GM06990 (cell line): ENCODE results near the gene ERC1.
"Not testable (repeated sequence)": the region's sequence is repeated elsewhere in the genome, so short reads cannot be mapped to it uniquely, and the experiment has no call there.

Source experiments
- DNase-seq: peaks from one replicate; pipeline ENCODE4 v3.0.0-alpha.2; 2011; ENCODE audit not compliant: insufficient read length; ENCODE audit errors: extremely low read depth
- H3K27me3 ChIP-seq: replicated peaks from 2 replicates; pipeline ENCODE4 v1.6.0; 2011; ENCODE audit warnings: low read length; ENCODE audit not compliant: control insufficient read depth, insufficient read depth
- H3K36me3 ChIP-seq: 2 replicates; pipeline ENCODE4 v1.5.1; 2011; ENCODE audit warnings: low read length; ENCODE audit not compliant: control insufficient read depth, insufficient read depth
- H3K4me3 ChIP-seq: replicated peaks from 2 replicates; pipeline ENCODE4 v1.5.1; 2011; ENCODE audit warnings: low read depth, mild to moderate bottlenecking, control low read depth, low read length
- TF ChIP-seq, protein P1 (sequence below): IDR thresholded peaks from 2 replicates; pipeline ENCODE4 v1.5.1; 2011; ENCODE audit warnings: low read length, control low read depth, mild to moderate bottlenecking, inconsistent platforms; ENCODE audit not compliant: insufficient read depth, poor library complexity, severe bottlenecking

Gene ERC1

DNA sequence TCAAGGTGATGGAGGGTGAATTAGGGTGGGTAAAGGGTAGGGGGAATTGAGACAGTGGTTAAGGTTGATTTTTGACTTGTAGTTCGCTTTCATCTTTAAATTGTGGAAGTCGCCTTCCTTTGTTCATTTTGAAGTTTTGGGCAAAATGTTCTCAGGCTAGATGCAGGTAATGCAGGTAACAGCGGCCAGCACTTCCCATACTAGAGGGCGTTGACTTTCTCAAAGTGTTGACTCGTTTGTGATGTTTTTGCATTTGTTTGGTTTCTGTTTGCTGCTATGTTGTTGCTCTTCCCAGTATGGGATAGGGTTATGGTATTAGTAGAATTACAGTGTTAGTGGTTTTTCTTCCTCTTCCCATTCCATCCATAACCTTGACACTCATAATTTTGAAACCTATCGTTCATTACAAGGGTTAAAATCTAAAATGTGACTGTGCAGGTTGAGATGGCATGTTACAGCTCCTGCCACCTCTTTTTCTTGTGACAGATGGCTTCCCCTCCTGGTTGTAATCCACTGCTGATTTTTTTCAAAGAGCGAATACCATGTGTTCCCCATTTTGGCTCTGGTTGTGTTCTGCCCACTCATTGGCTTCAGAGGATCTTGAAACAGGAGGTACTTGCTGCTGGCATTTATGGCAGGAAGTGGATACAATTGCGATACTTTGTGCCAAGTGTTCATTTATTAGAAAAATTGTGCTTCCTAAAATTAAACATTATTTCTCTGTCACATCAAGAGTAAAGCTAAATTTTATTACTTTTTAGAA lies 57.1 kb downstream of the ERC1 start:
- Histone ChIP-seq H3K4me3 (no peak overlapping the region), H3K36me3 (no peaks in the 10 kb centered on the region), H3K27me3 (no peaks in the 10 kb centered on the region)
- TF ChIP-seq, protein P1, sequence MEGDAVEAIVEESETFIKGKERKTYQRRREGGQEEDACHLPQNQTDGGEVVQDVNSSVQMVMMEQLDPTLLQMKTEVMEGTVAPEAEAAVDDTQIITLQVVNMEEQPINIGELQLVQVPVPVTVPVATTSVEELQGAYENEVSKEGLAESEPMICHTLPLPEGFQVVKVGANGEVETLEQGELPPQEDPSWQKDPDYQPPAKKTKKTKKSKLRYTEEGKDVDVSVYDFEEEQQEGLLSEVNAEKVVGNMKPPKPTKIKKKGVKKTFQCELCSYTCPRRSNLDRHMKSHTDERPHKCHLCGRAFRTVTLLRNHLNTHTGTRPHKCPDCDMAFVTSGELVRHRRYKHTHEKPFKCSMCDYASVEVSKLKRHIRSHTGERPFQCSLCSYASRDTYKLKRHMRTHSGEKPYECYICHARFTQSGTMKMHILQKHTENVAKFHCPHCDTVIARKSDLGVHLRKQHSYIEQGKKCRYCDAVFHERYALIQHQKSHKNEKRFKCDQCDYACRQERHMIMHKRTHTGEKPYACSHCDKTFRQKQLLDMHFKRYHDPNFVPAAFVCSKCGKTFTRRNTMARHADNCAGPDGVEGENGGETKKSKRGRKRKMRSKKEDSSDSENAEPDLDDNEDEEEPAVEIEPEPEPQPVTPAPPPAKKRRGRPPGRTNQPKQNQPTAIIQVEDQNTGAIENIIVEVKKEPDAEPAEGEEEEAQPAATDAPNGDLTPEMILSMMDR: no peak
- no peak for DNase-seq

- Histone ChIP-seq H3K27me3 (no peaks in the 10 kb centered on the region), H3K4me3 (no peak overlapping the region)
- DNase-seq: no peak
Measured at GRCh38 chr12:1050059-1050707, 59.2 kb downstream of the ERC1 start.

GRCh38 chr12:1051672-1052071 lies 60.6 kb downstream of the ERC1 start:
- not testable (repeated sequence) for DNase-seq, H3K27me3 ChIP-seq, H3K4me3 ChIP-seq, H3K36me3 ChIP-seq

More at GRCh38 chr12:1050059-1050707, 59.2 kb downstream of the ERC1 start:
- no peaks in the 10 kb centered on the region for H3K36me3 ChIP-seq
- TF ChIP-seq, protein P1: no peak

DNA sequence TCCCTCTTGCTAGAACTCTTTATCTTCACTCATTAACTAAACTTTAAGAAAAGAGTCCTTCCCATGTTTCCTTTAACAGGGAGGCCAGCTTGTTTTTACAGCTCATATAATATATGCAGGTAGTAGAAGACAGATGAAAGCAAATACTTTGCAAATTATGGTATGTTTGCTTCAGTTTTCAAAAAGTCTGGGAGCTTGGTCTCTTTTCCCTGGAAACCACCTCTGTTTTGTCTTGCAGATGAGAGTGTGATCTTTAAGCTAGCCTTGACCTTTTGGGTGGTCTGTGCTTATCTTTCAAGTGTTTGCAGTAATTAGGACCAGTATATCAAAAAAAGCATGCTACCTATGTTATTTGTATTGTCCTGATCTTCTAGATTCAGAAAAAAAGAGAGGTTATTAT lies 62.7 kb downstream of the ERC1 start:
- Histone ChIP-seq H3K27me3 (no peaks in the 10 kb centered on the region), H3K4me3 (no peak overlapping the region), H3K36me3 (no peaks in the 10 kb centered on the region)
- DNase-seq: no peak
- TF ChIP-seq, protein P1: no peak

DNA sequence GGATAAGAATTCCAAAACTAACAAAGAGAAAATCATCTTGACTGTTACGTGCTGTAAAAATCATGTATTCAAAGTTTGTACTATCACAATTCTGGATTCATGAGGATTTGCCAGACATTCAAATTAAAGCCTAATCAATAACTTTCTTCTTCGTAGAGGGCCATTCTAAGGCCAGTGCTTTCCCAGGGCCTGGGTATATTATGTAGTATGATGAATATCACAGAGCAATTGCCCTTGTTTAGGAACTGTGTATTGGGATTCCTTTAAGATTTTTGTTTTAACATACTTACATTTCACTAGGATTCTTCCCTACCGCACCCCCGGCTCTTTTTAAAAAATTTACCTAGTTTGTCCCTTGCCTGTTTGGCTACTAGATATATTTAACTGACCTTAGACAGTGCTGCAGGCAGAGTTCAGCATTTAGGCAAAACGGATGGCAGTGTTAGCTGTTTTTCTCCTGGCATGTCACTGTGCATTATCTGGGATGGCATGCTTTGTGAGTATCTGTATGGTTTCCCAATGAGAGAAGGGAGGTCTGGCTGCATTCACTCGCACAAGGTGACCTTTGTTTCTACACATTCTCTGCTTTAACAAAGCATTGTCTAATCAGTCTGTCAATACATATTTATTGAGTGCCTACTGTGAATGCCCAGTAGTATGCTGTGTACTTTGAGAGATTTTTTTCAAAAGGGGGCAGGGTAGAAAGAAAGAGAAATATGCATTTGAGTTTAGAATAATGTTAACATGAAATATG lies 63.3 kb downstream of the ERC1 start:
- DNase-seq: no peak
- Histone ChIP-seq H3K4me3 (no peak overlapping the region), H3K27me3 (no peaks in the 10 kb centered on the region), H3K36me3 (no peaks in the 10 kb centered on the region)
- TF ChIP-seq, protein P1: no peak

GRCh38 chr12:1056390-1056789 lies 65.4 kb downstream of the ERC1 start:
- Histone ChIP-seq H3K36me3 (no peaks in the 10 kb centered on the region), H3K4me3 (no peak overlapping the region), H3K27me3 (no peaks in the 10 kb centered on the region)
- TF ChIP-seq, protein P1: no peak
- DNase-seq: no peak
